NCI-H1436 (cell line): Measurements from ENCODE around the gene ZNF678.

ENCODE experiments used
- DNase-seq: peaks from one replicate; lab custom pipeline; 2025; lab: John Stamatoyannopoulos, UW

Gene ZNF678

DNA sequence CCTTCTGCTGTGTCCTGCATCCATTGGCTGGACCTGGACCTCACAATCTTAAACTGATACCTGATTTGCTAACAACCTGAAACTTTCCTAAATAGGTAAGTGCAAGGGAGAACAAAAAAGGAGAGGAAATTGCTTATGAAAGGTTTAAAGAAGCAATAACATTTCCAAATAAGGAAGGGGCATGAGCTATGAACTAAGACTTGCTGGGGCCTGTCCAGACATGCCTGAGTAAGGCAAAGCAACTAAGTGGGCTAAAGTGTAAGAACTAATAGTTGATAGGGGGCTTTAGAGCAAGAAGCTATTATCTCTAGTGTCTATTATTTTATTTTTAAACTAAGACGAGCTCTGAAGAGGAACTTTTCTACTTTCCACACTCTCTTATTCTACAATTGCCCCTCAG lies 160.1 kb downstream of the ZNF678 start:
- DNase-seq, result no peak

- no peak for DNase-seq
Observed at GRCh38 chr1:227725046-227725445, 161.7 kb downstream of the ZNF678 start.

GRCh38 chr1:227726318-227726717 lies 163.0 kb downstream of the ZNF678 start:
- no peak for DNase-seq
